GM18907 (cell line): Measurements from ENCODE around the gene ARHGAP8.
"Not testable (repeated sequence)": the region's sequence is repeated elsewhere in the genome, so short reads cannot be mapped to it uniquely, and the experiment has no call there.

Experiments
- ATAC-seq: cut with Tn5 transposase; IDR thresholded peaks from one replicate; pipeline ENCODE4 v1.9.1; 2021; ENCODE audit warnings: mild to moderate bottlenecking, moderate library complexity; ENCODE audit not compliant: unreplicated experiment

Gene ARHGAP8

DNA sequence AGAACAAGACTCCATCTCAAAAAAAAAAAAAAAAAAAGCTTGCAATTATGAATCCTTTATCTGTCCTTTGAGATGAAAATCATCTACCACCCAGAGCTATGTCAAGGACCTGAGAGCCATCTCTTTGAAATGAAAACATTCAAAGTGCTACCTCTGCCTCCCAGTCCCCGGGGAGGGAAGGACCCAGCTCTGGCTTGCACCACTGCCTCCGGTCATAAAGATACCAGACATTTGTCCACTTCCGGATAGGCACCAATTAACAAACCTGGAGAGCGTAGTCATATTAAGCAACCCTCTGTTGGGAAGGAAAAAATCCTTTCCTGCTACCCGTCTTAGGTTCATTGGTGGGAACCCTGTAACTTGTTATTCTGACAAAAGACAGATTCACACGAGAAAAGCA lies 98.6 kb downstream of the ARHGAP8 start:
- ATAC-seq, result no peak

DNA sequence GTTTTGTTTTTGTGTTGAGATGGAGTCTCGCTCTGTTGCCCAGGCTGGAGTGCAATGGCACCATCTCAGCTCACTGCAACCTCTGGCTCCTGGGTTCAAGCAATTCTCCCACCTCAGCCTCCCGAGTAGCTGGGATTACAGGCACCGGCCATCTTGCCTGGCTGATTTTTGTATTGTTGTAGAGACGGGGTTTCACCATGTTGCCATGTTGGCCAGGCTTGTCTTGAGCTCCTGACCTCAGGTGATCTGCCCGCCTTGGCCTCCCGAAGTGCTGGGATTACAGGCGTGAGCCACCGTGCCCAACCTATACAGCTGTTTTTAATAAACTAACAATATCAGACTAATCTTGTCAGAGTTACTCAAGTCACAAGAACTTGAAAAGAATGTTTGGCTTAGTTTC lies 102.3 kb downstream of the ARHGAP8 start:
- not testable (repeated sequence) for ATAC-seq

DNA sequence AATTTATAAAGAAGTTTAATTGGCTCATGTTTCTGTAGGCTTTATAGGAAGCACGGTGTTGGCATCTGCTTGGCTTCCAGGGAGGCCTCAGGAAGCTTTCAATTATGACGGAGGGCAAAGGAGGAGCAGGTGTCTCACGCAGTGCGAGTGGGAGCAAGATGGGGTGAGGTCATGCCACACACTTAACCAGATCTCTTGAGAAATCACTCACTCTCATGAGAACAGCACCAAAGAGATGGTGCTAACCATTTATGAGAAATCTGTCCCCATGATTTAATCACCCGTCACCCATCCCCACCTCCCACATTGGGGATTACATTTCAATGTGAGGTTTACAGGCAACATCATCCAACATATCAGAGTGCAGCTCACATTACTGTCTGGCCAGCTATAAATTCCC lies 103.5 kb downstream of the ARHGAP8 start:
- ATAC-seq, result no peak

DNA sequence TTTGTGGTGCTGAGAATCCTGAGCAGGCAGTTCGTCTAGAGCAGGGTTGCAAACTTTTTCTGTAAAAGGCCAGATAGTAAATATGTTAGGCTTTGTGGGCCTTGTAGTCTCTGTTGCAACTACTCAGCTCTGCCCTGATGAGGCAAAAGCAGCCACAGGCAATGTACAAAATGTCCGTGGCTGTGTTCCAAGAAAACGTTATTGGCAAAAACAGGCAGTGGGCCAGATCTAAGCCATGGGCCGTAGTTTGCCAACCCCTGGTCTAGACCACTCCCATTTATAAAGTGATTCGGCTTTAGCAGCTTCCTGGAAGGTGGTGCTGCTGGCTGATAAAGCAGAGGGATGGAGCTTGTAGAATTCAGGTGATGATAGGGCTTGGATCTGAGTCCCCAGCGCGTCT lies 106.4 kb downstream of the ARHGAP8 start:
- ATAC-seq, result not testable (repeated sequence)

DNA sequence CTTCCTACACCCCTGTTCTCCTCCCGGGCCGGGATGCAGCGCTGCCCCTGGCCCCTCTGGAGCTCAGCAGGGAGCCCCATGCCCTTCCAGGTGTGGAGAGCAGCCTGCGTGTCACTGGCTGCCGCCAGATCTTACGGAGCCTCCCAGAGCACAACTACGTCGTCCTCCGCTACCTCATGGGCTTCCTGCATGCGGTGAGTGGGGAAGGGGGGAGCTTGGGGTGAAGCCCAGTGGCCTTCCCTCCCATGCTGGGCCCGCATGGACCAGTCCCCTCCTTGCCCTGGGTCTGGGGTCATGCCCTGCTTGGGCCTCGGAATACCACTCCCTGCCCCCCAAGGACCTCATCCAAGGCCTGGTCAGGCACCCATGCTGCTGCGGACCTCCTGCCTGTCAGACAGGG lies 107.3 kb downstream of the ARHGAP8 start:
- no peak for ATAC-seq

DNA sequence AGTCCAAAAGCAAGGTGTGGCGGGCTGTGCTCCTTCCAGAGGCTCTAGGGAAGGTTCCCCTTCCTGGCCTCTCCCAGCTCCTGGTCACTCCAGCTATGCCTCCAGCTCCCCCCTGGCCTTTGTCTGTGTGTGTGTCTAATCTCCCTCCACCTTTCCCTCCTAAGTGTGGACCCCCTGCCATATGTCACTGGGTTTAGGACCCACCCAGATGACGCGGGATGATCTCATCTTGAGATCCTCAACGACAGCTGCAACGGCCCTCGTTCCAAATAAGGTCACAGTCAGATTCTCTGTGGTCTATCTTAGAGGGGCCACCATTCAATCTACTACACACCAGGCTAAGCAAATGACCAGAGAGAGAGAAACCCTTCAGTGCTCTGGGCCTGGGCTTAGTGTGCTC lies 107.9 kb downstream of the ARHGAP8 start:
- ATAC-seq, result no peak

DNA sequence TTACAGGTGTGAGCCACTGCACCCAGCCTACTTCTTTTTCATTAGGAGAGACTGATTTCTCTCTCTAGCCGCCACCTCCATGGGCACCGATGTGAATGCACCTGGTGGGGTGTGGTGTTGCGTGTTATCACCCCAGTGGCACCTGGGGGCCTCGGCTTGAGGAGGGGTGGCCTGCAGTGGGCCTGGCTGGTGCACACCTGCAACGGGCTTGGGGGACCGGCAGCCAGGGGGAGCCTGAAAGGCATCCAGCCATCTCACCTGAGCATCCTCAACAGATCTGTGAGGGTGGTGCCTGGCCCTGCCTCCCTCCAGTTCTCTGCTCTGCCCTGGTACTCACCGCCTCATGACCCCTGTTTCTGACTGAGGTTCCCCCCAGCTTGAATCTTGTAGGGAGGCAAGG lies 108.9 kb downstream of the ARHGAP8 start:
- no peak for ATAC-seq

DNA sequence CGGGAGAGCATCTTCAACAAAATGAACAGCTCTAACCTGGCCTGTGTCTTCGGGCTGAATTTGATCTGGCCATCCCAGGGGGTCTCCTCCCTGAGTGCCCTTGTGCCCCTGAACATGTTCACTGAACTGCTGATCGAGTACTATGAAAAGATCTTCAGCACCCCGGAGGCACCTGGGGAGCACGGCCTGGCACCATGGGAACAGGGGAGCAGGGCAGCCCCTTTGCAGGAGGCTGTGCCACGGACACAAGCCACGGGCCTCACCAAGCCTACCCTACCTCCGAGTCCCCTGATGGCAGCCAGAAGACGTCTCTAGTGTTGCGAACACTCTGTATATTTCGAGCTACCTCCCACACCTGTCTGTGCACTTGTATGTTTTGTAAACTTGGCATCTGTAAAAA lies 109.9 kb downstream of the ARHGAP8 start:
- ATAC-seq, result no peak

DNA sequence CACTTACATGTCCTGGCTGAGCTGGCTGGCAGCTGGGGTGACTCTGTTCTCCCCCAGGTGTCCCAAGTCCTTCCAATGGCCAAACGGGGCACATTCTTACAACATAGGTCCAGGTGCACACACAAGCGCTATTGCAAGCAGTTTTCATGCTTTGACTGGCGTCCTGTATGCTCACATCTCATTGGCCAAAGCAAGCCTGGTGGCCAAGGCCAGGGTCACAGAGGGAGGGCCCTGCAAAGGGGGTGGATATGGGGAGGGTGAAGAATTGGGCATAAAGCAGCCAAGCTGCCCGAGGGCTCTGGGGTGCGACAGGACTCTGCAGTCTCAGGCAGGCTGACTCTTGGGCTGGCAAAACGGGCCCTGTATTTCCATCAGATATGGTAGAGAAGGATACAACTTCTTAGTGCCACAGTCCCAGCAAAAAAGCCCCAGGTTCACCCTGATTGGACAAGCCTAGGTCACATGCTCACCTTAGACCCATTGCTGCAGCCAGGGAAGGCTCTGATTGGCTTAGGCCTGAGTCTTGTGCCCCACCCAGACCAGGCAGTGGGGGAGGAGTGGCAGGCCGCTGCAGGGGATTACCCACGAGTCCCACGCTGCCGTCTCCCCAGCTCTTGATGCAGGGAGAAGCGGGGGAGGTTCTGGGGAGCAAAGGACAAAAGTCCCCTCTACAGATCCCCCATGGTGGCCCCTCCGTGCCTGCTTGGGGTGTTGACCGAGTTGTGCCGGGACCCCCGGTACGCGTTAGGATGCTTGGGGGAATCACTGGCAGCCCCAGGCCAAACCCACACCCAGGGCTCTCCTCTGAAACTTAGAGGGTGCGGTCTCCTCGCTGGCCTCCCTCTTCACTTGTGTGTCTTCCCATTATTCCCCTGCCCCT lies 110.8 kb downstream of the ARHGAP8 start:
- no peak for ATAC-seq

DNA sequence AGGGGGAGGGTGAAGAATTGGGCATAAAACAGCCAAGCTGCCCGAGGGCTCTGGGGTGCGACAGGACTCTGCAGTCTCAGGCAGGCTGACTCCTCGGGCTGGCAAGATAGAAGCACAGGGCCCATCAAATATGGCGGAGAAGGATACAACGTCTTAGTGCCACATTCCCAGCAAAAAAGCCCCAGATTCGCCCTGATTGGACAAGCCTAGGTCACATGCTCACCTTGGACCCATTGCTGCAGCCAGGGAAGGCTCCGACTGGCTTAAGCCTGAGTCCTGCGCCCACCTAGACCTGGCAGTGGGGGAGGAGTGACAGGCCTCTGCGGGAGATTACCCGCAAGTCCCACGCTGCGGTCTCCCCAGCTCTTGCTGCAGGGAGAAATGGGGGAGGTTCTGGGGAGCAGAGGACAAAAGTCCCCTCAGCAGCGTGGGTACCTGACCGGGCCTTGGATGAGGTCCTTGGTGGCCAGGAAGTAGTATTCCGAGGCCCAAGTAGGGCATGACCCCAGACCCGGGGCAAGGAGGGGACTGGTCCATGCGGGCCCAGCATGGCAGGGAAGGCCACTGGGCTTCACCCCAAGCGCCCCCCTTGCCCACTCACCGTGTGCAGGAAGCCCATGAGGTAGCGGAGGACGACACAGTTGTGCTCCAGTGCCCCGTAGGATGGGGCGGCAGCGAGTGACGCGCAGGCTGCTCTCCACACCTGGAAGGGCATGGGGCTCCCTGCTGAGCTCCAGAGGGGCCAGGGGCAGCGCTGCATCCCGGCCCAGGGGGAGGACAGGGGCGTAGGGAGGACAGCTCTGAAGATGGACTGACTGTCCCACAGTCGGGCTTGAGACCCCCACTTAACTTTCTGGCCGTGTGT lies 113.0 kb downstream of the ARHGAP8 start:
- no peak for ATAC-seq

DNA sequence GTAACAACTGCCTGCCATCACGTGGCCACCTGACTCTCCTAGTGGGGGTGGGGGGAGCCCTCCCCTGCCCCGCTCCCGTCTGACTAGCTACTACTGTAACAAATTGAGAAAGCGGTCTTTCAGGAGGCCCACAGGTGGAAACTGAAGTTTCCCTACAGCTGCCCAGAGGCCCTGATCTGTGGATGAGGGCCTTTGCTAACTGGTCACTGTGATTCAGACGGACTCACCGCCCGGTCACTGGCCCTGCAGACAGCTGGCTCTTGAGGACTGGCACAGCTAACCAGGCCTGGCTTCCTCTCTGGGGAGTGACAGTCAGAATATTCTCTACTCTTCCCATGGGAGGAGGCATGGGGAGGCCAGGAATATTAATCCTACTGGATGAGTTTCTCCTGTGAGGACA lies 116.8 kb downstream of the ARHGAP8 start:
- no peak for ATAC-seq

DNA sequence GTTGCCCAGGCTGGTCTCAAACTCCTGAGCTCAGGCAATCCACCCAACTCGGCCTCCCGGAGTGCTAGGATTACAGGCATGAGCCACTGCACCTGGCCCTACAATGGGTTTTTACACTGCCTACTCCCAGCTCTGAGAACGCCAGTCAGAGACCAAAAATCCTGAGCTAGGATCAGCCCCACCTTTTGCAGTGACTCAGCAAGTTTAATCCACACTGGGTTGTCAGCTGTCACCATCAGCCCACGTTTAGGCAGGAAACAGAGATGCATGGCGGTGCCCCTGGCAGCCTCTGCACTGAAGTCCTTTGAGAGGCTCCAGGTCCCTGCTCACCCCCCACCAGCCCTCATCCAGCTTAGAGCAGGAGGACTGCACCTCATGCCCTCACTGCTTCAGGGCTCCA lies 117.6 kb downstream of the ARHGAP8 start:
- no peak for ATAC-seq

DNA sequence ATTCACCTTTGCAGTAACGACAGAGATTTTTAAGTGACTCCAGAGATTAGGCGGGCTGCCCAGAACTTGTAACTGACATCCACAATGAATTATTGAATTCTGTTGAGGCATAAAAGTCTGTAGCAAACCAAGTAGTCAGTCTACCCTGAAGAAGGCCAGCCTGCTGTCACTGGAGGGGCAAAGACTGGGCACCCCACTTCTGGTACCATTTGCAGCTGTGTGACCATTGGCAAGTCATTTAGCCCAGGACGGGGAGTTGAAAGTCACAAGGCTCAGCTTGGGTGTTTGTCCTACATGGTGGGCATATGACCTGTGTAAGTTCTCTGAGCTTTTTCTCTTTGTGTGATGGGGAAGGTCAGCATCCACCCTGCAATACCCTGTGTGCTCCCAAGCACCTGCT lies 119.4 kb downstream of the ARHGAP8 start:
- no peak for ATAC-seq

DNA sequence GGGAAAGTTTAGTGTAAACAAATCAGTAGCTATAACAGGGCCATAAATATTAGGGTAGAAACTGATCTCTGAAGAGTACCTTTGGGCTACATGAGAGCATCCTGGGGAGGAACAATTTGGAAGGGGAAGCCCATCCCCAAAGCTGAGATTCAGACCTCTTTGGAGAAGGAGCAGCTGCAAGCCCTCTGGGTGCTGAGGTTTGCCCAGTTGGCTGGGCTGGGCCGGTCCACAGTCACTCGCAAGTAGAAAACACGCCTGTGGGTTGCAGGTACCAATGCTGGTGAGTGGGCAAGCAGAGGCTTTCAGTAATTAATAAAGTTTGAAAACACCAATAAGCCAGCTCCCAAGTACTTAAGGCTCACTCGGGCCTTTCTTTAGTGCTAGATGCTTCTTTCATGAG lies 124.5 kb downstream of the ARHGAP8 start:
- ATAC-seq, result no peak

DNA sequence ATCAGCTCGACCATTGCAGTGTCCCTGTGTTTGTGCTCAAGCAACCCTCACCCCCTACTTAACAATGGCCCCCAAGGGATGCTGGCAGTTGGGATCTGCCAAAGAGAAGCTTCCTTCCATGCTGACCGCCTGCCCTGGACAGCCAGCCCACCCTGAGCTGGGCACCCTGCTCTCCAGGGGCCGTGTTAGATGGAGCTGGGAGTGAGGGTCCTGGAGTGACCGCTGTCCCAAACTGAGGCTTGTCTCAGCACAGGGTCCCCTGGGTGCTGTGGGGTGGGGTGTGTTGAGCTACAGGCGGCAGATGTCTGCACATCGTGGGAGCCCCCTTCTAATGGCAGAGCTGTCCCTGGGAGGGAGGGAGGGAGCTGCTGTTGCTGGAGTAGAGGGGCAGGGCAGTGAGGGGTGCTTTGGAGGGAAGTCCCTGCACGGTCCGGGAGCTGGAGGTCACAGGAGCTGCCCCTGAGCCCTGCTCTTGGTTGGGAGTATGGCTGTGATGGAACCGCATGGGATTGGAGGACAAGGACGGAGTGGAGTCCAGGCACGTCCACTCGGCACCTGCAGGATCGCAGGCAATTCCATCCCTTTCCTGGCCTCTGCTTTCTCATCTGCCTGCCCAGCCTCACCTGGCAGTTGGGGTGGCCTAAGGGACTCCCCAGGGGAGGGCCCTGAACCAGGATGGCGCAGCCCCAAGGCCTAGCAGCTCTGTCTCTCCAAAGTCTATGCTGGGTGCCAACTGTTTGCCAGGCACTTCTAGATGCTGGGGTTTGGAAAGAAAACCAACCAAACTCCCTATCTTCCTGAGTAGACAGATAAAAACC lies 126.3 kb downstream of the ARHGAP8 start:
- ATAC-seq, result no peak

DNA sequence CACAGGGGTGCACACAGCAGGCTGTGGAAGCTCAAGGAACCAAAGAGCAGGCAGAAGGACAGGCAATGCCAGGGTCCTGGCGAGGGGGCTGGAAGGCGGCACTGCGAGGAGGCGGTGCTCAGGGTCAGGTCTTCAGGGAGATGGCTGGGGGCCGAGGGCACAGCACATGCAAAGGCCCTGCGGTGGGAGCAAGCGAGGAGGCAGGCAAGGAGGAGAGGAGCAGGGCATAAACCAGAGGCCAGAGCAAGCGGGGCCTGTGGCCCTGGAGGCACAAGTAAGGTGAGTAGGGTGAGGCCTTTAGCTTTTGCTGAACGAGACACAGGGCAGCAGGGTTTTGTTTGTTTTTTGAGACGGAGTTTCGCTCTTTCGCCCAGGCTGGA lies 126.9 kb downstream of the ARHGAP8 start:
- ATAC-seq, result no peak

DNA sequence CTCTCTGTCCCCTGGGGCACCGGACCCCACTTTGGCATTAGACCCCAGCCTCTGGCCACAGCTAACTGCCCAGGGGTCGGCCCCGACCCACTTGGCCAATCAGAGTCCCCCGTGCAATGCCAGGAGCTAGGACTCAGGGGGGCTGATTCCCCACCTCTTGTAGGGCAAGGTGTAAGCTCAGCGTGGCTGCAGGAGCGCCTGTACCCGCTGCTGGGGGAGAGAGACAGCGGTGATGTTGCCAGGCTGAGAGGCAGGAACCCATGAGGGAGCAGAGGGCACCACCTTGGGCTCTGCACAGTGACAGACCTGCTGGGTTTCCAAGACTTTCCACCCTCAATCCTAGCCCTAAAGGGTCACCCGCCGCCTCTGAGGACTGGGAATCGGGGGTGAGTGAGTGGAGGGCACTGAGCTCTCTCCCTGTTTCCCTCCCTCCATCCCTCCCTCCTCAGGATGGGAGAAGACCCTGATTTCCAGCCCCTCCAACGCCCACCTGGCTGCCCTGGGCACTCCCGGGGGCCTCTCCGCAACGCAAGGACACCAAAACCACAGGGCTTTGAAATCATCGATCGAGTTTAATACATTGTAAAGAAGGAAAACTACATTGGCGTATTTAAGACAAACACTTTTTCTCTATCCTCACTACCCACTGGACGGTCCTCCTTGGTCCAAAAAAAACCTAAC lies 128.4 kb downstream of the ARHGAP8 start:
- no peak for ATAC-seq

DNA sequence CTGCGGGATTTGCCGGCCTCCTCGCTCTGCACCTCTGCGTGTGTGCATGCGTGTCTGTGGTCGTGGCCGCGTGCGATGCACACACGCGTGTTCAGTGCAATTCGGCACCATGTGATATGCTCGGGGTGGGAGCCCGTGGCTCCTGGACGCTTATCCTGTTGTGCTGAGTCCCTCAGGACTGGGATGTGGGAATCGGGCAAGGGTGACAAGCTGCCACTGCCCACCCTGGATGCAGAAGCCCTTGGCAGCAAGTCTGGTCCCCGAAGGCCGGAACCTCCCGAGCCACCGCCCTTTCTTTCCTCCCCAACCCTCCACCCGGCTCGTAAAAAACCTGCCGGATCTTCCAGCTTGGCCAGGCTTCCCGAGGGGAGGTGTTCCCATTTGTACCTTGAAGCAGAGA lies 129.2 kb downstream of the ARHGAP8 start:
- ATAC-seq, result no peak

DNA sequence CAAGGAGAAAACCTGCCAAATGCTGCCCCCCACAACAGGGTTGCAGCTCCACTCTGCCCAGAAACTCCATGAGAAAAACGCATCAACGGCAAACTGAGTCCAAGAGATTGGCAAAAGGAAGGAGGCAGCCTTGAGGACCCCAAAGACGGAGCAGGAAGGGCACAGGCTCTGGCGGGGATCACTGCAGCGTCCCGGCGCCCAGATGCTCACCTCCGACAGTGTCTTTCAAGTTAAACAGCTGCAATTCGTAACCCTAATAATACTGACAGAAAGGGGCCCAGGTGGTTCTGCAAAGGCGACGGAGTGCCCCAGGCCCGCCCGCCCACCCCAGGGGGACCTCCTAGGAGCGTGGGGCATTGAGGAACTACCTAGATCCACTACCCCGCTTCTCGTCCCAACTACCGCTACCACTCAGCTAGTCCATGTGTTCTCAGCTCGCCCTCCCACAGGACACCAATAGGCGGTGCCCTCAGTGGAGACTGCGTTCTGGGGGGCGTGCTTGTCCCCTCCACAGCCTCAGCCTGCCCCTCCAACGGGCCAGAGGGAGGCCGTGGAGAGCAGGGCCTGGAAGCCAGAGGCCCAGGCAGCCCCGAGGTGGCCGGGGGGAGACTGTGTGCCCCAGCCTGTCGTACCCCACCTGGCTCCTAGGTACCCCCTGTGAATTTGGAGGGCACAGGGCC lies 130.0 kb downstream of the ARHGAP8 start:
- no peak for ATAC-seq

DNA sequence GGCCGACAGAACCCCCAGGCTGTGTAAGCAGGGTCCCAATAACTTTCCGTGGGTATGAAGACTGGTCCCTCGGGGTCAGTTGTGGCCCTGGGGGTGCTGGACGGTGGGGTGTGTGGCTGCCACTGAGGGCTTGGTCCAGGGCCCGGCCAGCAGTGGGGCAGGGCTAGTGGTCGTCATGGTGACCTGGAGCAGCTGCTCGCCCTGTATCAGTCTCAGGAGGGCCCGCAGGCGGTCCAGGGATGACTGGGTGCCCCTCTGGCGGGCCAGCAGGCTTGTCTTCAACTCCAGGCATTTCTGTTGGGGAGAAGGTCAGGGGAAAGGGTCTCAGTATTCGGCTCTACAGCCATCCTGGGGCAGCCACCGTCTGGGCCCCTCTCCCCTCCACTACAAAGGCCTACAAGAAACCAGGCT lies 130.6 kb downstream of the ARHGAP8 start:
- ATAC-seq, result no peak
